Measurements from ENCODE around the gene AGPAT3.

Gene AGPAT3

DNA sequence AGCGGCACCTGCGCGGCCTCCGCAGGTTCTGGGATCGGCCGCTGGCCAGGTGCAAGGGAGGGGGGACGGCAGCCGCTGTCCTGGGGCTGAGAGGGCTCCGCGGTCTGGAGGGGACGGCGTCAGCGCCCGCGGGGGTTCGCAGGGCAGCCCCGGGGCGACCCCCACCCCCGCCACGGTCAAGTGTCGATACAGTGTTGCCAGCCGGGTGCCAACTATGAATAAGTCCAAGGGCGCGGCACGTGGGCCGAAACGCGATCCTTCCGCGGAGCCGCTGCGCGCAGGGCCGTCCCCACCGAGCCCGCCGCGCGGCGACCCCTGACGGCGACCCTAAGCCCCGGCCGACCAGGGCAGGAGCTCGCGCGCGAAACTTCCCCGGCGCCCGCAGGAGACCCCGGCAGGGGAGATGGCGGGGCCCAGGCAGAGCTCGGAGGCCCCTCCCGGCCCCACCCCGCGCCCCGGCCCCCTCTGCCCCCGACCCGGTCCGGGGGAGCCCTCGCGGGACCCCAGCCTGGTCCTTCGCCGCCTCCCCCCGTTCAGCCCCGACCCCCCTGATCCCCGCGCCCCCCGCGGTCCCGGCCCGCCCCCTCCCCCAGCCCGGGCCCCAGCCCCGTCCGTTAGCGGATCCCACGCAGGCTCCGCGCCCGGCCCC lies 586 bp upstream of the AGPAT3 start:
- peak in 1 of 2 experiments; percentile 23 for DNase-seq (ENCODE audit: low read depth in 2 of 2)

GRCh38 chr21:43865540-43866259 lies 677 bp downstream of the AGPAT3 start:
- DNase-seq (ENCODE audit: low read depth in 2 of 2), result peak; percentile 9 to 43

- peak; percentile 31 to 51 for DNase-seq (ENCODE audit: low read depth in 2 of 2)
Observed at GRCh38 chr21:43866260-43866629, 1.2 kb downstream of the AGPAT3 start.

DNA sequence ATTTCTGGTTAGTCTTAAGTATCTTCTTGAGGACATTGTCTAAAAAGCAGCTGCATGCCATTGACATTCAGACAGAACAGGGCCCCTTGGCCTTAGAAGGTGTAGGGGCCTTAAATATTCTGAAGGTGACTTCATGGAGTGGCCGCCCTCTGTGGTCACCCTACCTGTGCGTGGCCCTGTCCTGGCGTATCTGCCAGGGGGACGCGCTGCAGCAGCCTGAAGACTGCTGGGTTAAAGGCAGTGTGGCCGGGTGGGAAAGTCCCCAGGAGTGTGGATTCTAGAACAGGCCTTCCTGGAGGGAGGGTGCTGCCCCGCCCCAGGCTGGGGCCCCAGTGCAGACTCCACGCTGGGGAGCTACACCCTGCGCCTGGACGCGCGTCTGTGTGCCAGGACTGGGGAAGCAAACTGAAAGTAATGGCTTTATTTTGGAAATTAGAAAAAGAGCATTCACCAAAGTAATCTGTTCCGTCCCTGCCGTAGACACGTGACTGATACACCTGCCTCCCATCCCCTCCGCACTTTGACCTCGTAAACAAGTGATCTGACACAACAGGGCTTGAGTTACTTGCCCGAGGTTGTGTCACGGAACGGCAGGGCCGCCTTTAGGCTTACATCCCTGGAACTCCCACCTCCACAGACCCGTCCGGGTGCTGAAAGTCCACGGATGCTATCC lies 1.8 kb downstream of the AGPAT3 start:
- DNase-seq (ENCODE audit: low read depth in 2 of 2), result peak; percentile 31 to 56

GRCh38 chr21:43867332-43867703 lies 2.3 kb downstream of the AGPAT3 start:
- no peak for DNase-seq (ENCODE audit: low read depth in 2 of 2)

GRCh38 chr21:43867948-43868347 lies 2.9 kb downstream of the AGPAT3 start:
- no peak for DNase-seq (ENCODE audit: low read depth in 2 of 2)

DNA sequence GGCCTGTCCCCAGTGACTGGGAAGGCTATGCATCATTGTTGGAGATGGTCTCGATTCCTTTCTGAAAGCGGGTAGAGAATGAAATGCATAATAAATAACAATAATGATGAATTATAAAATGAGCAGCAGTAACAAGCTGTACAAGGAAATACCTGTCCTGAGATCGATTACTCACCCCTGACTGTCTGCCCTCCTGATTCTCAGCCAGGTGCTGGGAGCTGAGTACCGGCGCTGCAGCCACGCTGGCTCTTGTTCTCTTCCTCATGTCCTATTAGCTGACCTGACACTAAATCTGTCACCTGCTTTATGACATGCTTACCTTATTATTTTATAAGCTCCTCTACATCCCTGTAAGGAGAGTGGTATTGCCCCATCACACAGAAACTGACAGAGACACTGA lies 3.4 kb downstream of the AGPAT3 start:
- no peak for DNase-seq (ENCODE audit: low read depth in 2 of 2)

- DNase-seq (ENCODE audit: low read depth in 2 of 2), result no peak
Observed at GRCh38 chr21:43869486-43870325, 4.7 kb downstream of the AGPAT3 start.

- no peak for DNase-seq (ENCODE audit: low read depth in 2 of 2)
Observed at GRCh38 chr21:43871487-43871886, 6.5 kb downstream of the AGPAT3 start.

- no peak for DNase-seq (ENCODE audit: low read depth in 2 of 2)
Observed at GRCh38 chr21:43872531-43873197, 7.6 kb downstream of the AGPAT3 start.

DNA sequence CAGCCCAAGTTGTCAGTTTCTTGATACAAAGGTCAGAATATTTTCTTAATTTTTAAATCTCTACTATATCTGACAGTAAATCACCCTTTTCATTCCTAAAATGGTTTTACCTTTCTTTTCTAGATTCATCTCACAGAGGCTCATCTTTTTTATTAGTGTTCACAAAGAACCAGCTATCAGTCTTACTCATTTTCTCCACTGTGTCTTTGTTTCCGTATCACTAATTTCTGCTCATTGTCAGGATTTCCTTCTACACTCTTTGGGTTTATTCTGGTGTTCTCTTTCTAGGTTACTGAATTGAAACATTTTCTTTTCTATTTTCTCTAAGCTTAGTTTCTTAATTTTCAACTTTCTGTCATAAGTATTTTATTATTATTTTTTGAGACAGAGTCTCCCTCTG lies 8.7 kb downstream of the AGPAT3 start:
- no peak for DNase-seq (ENCODE audit: low read depth in 2 of 2)

GRCh38 chr21:43874085-43874805 lies 9.2 kb downstream of the AGPAT3 start:
- no peak for DNase-seq (ENCODE audit: low read depth in 2 of 2)

DNA sequence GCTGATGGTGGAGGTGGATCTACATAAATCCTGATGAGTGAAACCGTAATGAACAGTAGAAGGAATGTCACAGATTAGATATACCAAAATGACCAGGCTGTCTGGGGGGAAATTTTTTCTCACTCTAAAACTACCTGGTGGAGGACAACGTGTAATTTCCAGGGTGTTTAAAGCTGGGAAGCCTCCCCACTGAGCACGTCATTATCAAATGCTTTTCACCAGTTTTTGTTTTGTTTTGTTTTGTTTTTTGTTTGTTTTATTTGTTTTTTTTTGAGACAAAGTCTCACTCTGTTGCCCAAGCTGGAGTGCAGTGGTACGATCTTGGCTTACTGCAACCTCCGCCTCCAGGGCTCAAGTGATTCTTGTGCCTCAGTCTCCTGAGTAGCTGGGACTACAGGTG lies 11.6 kb downstream of the AGPAT3 start:
- DNase-seq (ENCODE audit: low read depth in 2 of 2), result no peak

GRCh38 chr21:43877936-43878575 lies 13.0 kb downstream of the AGPAT3 start:
- DNase-seq (ENCODE audit: low read depth in 2 of 2), result no peak

DNA sequence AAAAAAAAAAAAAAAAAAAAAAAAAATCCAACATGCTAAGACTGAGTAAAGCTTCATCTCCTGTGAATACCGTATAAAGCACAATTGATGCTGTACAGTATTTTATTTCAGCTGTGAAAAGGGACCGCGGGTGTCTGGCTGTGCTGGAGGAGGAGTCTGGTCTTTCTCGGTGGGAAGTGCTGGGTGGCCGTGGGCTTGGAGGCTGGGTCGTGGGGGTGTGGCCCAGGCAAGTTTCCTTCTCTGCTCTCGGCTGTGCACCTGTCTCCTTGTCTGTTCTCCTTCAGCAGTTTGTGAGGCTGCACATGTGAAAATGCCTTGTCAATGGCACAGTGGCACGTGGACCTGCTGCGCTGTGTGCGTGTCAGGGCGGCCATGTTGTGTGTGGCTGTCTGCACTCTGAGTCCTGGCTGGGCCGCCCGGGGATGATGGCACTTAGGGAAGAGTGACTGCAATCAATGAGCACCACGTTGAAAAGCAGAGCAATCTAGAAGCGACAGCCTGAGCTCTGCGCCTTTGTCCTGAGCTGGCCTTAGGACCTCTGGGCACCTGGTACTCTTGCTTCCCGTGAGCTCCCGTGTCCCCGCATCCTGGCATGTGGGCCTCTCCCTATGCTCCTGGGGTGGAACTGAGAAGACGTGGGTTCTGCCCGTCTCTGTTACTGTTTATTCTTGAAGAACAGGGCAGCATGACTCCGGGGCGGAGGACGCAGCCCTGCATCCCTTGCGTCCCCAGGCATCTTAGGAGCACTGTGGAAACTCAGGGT lies 14.5 kb downstream of the AGPAT3 start:
- no peak for DNase-seq (ENCODE audit: low read depth in 2 of 2)

DNA sequence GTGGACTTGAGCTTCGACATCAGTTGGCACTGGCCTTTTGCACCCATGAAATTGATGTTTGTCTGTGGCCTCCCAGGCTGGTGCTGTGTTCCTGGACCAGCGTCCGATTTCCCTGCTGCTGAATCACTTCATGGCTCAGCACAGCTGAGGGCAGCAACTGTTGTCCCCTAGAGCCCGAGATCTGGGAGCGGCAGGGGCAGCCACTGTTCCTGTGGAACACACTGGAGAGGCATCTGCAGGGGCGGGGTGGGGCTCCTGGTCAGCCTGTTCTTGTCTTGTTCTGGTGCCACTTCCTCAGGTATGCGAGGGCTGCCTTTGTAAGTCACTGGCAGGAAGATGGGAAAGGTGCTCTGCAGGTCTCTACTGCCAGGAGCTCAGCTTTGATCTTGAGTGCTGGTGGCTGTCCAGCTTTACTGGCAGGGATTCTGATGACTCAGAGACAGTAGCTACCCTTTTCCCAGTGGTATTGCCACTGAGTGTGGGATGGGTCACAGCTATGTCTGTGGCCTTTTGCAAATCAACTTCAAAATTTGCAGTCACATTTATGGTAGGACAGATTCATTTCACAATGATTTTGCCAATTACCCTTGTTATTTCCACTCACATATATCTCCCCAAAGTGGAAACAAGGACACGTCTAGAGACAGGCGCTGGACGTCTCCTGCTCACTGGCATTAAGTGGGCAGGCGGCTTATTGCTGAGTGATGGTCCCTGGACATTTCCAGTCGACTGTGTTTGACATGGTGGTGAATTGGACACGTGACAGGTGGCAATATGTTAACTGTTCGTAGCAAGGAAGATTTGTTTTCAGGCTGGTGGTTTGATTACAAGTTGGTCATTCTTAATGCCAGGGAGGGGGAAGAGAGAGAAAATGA lies 15.3 kb downstream of the AGPAT3 start:
- DNase-seq (ENCODE audit: low read depth in 2 of 2), result no peak

- peak in 1 of 2 experiments; percentile 8 for DNase-seq (ENCODE audit: low read depth in 2 of 2)
Observed at GRCh38 chr21:43881283-43881682, 16.3 kb downstream of the AGPAT3 start.

DNA sequence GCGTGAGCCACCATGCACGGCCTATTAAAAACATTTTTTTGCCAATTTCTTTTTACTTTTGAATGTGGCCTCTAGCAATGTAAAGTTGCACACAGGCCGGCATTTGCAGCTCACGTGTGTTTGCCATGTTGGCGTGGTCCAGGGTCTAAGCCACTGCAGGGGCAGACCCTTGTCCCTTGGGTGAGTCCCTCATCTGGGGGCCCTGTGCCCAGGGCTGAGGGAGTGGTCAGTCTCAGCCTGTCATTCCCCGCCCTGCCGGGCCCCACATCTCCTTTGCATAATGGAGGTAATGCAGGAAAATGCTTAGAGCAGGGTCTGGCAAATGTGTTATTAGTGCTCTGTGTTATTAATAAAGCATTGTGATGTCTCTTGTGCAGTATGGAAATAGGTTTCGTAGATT lies 16.9 kb downstream of the AGPAT3 start:
- DNase-seq (ENCODE audit: low read depth in 2 of 2), result no peak
